GM23248 (cell line): ENCODE data around the gene GALNT7.

Experiments
- EZH2 ChIP-seq: fragments of 200-600 bp; sonication (generic); IDR thresholded peaks from 2 replicates; pipeline ENCODE4 v1.6.1; 2018; ENCODE audit warnings: antibody characterized with exemption, mild to moderate bottlenecking; ENCODE audit not compliant: insufficient read depth, poor library complexity, severe bottlenecking
- EZH2phosphoT487 ChIP-seq: fragments of 200-600 bp; sonication (generic); IDR thresholded peaks from 2 replicates; pipeline ENCODE4 v1.6.1; 2018; ENCODE audit warnings: antibody characterized with exemption, moderate library complexity, mild to moderate bottlenecking, low read depth; ENCODE audit not compliant: insufficient read depth

DNA sequence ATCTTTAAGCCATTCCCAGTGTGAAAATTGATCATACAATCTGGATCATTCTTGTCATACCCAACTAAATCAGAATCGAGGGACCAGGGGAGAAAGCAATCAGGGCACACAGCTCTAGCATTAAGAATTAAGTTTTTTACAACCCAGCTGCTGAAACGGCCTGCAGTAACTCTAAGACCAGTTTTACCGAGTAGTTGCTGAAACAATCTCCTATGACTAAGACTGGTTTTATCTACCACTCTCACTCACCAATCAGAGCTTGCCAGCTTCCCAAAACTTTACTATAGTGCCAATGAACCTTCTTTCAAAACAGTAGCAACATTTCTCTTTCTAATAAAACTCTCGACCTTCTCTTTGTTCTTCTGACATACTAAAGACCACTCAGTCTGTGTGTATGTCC, 199.3 kb downstream of the GALNT7 start:
- no peak for TF ChIP-seq EZH2
- no peak for TF ChIP-seq EZH2phosphoT487
